Activated T-helper 2 cell treated with anti-CD3 and anti-CD28 coated beads, Interferon-gamma antibody, Interleukin-2, Interleukin-4, amounts not matched to agents 10 μg/mL and 5 μg/mL and 100 μg/mL, durations not matched to agents 14 hours and 24 hours and 36 hours (primary cell): Measurements from ENCODE around the gene SPATA31D3. TPM values are rescaled to one million over a fixed set of nuclear protein-coding genes. Genes with fewer than 3 reads are reported as not detected.
"Not testable (repeated sequence)": the region's sequence is repeated elsewhere in the genome, so short reads cannot be mapped to it uniquely, and the experiment has no call there.

Experiments
- DNase-seq: peaks from one replicate; pipeline ENCODE4 v3.0.0; 2021; ENCODE audit warnings: low spot score
- H3K27ac Mint-ChIP-seq: one replicate; pipeline ENCODE4 v1.8.0; 2021; ENCODE audit warnings: mixed read lengths
- H3K27me3 Mint-ChIP-seq: one replicate; pipeline ENCODE4 v1.8.0; 2021; ENCODE audit warnings: low read depth, mixed read lengths
- H3K36me3 Mint-ChIP-seq: one replicate; pipeline ENCODE4 v1.8.0; 2021; ENCODE audit warnings: low read depth, mixed read lengths
- H3K4me1 Mint-ChIP-seq: one replicate; pipeline ENCODE4 v1.8.0; 2021; ENCODE audit warnings: low read depth, mixed read lengths
- H3K4me3 Mint-ChIP-seq: one replicate; pipeline ENCODE4 v1.8.0; 2021; ENCODE audit warnings: low read depth, mild to moderate bottlenecking, moderate library complexity, mixed read lengths
- H3K9me3 Mint-ChIP-seq: one replicate; pipeline ENCODE4 v1.8.0; 2021; ENCODE audit warnings: mixed read lengths
- intact Hi-C: fragments of 100-400 bp; cut with micrococcal nuclease; formaldehyde crosslinking; loops from one replicate; pipeline ENCODE4 v1.15.1; 2023
- total RNA-seq: library from RNA; stranded (reverse); gene quantifications from 2 replicates; pipeline ENCODE4 v1.2.3, GENCODE V29; 2022

Gene SPATA31D3
- total RNA-seq, 1 donor from 2014 or later, result not detected

DNA sequence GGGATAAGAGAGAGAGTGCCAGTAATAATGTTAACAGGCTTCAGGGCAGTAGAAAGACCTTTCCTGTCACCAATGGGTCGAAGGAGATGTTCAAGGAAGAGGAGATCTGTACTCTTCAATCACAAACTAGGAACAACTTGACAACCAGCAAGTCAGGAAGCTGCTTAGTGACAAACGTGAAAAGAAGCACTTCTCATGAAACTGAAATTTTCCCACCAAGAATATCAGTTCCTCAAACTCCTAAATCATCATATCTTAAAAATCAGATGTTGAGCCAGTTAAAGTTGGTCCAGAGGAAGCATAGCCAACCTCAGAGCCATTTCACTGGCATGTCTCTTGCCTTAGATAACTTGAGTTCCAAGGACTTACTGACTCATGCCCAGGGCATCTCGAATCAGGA is 5.3 kb downstream of the SPATA31D3 start:
- H3K4me1 Mint-ChIP-seq, H3K36me3 Mint-ChIP-seq, H3K27me3 Mint-ChIP-seq, H3K9me3 Mint-ChIP-seq, H3K4me3 Mint-ChIP-seq, DNase-seq, H3K27ac Mint-ChIP-seq, intact Hi-C loops: not testable (repeated sequence)

DNA sequence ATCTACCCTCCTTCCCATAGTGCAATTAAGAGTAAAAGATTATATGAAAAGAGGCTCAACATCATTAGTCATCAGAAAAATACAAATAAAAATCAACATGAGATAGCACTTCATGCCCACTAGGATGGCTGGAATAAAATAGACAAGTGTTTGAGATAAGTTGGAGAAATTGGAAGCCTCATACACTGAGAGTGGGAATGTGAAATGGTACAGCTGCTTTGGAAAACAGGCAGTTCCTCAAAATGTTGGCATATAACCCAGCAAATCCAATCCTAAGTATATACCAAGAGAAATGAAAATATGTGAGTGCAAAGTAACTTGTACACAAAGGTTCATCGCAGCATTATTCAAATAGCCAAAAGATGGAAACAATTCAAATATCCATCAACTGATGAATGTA is 9.8 kb downstream of the SPATA31D3 start:
- no peak for DNase-seq
- intact Hi-C loops, result no loop called here
- Mint-ChIP-seq H3K9me3 (peaks cover 32% of the 10 kb centered on the region), H3K4me1 (no peaks in the 10 kb centered on the region), H3K4me3 (no peak overlapping the region), H3K36me3 (no peaks in the 10 kb centered on the region), H3K27ac (no peak overlapping the region), H3K27me3 (no peaks in the 10 kb centered on the region)

DNA sequence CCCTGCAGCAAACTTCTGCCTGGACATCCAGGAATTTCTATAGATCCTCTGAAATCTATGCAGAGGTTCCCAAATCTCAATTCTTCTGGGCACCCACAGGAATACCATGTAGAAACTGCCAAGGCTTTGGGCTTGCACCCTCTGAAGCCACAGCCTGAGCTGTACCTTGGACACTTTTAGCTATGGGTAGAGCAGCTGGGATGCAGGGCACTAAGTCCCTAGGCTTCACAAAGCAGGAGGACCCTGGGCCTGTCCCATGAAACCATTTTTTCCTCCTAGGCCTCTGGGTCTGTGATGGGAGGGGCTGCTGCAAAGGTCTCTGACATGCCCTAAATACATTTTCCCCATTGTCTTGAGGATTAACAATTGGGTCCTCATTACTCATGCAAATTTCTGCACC is 12.3 kb downstream of the SPATA31D3 start:
- no peak overlapping the region for H3K4me3 Mint-ChIP-seq
- no peaks in the 10 kb centered on the region for H3K27me3 Mint-ChIP-seq
- no peaks in the 10 kb centered on the region for H3K36me3 Mint-ChIP-seq
- DNase-seq, result no peak
- intact Hi-C loops, result no loop called here
- H3K27ac Mint-ChIP-seq, result no peak overlapping the region
- peaks cover 32% of the 10 kb centered on the region for H3K9me3 Mint-ChIP-seq
- no peaks in the 10 kb centered on the region for H3K4me1 Mint-ChIP-seq

DNA sequence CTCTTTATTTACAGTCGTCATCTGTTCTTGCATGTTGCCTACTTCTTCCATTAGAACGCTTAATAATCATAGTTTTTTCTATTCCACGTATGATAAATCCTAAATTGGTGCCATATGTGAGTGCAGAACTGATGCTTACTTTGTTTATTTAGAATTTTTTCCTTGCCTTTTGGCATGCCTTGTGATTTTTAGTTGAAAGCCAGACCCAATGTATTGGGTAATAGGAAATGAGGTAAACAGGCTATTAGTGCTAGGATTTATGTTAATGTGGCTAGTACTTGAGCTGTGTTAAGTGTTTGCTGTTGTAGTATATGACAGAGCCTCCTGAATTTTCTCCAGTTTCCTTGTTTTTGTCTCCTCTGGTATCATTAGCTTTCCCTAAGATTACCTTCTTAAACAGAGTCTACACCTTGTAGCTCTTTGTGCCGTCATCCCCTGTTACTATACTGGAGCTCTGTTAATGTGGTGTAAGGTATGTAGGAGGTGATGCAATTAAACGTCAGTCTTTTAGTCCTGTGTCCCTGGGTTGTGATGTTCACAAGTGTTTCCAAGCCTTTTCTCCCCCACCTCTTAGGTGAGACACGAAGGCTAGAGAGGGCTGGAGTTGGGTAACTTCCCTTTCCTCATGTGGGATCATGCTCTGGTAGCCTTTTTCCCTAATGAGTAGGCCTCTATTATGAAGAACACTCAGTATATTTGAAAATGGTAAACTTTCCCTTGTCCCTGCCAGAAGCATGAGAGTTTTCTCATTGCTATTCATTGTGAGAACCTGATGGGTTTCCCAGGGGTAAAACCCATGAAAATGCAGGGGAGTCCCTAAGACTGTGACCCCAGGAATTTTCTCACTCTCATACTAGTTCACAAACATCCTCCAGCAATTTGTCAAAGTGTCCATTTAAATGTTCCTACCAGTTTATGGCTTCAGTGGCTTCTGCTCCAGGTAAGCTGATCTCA is 21.2 kb downstream of the SPATA31D3 start:
- no peak overlapping the region for H3K27ac Mint-ChIP-seq
- H3K36me3 Mint-ChIP-seq, result no peaks in the 10 kb centered on the region
- H3K9me3 Mint-ChIP-seq, result peaks cover 17% of the 10 kb centered on the region
- H3K4me1 Mint-ChIP-seq, result no peaks in the 10 kb centered on the region
- DNase-seq, result no peak
- H3K4me3 Mint-ChIP-seq, result no peak overlapping the region
- intact Hi-C loops, result no loop called here
- no peaks in the 10 kb centered on the region for H3K27me3 Mint-ChIP-seq

DNA sequence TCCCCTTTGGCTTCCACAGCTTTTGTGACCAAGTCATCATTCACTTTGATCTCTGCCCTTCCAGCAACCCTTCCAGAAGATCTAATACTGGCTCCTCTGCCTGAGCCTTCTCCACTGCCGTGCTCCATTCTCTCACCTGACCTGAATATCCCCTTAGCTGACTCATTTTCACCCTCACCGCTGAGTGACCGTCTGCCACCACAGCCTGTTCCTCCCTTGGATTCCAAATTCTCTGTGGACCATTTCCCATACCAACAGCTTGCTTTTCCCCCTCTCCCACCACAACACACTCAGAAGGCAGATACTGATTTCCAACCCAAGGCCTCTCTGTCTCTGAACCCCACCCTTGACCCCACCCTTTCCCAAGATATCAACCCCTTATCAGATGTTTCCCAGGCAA is 24.7 kb downstream of the SPATA31D3 start:
- no peak for DNase-seq
- no peak overlapping the region for H3K4me3 Mint-ChIP-seq
- no peaks in the 10 kb centered on the region for H3K27me3 Mint-ChIP-seq
- no peaks in the 10 kb centered on the region for H3K36me3 Mint-ChIP-seq
- H3K27ac Mint-ChIP-seq, result no peak overlapping the region
- intact Hi-C loops, result no loop called here
- no peaks in the 10 kb centered on the region for H3K4me1 Mint-ChIP-seq
- H3K9me3 Mint-ChIP-seq, result peaks cover 19% of the 10 kb centered on the region

DNA sequence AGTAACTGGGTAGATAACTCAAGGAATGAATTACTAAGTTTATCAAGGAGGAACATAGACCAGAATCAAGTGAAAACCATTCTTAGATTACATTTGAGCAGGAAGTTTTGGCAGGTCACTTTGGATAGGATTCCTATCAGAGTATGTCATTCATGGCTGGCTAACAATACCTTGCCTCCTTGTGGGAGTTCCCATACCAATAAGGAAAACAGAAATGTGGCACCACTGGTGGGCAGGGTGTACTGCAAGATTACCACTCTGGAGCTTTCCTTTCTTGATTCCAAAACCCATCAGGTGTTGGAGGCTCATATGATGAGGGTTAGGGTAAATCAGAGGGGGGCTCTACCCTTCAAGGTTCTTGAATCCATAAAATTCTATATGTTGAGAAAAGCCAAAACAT is 26.7 kb downstream of the SPATA31D3 start:
- Mint-ChIP-seq H3K9me3 (peaks cover 19% of the 10 kb centered on the region), H3K27me3 (no peaks in the 10 kb centered on the region), H3K36me3 (no peaks in the 10 kb centered on the region), H3K27ac (no peak overlapping the region), H3K4me1 (no peaks in the 10 kb centered on the region), H3K4me3 (no peak overlapping the region)
- no peak for DNase-seq
- intact Hi-C loops, result no loop called here

DNA sequence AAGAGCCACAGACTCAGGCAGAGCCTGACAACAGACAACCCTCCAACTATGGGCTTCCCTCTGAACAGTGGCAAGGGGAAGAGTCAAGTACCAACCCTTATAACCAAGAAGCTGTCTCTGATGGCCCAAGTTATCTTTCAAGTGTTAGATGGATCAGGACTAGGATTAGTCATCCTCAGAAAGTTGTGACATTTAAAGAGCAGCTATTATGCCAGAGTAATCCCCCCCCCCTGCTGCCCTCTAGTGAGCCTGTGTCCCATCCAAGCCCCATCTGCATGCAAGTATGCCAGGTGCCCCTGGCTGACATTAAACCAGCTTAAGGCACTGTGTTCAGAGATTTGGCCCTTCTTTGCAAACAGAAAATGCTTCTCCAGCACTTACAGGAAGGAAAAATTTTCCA is 28.4 kb downstream of the SPATA31D3 start:
- no peaks in the 10 kb centered on the region for H3K27me3 Mint-ChIP-seq
- H3K9me3 Mint-ChIP-seq, result peaks cover 19% of the 10 kb centered on the region
- H3K27ac Mint-ChIP-seq, result no peak overlapping the region
- H3K36me3 Mint-ChIP-seq, result no peaks in the 10 kb centered on the region
- DNase-seq, result no peak
- intact Hi-C loops, result no loop called here
- no peaks in the 10 kb centered on the region for H3K4me1 Mint-ChIP-seq
- H3K4me3 Mint-ChIP-seq, result no peak overlapping the region

DNA sequence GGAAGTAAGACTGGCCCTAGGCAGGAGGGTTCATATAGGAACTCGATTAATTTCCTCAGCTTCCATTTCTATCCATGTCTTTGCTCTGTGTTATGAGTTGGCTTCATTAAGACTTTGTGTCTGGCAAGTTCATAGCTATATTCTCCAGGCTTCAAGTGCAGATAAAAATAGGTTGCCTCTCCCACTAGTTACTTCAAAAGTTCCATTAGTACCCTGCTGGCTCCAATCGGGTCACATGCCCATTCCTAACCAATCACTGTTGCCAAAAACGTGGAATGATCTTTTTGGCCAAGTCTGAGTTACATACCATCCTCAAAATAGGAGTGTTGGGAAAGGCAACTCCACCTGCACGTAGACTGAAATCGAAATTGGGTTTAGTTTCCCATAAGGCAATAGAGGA is 31.5 kb downstream of the SPATA31D3 start:
- no peaks in the 10 kb centered on the region for H3K36me3 Mint-ChIP-seq
- no peaks in the 10 kb centered on the region for H3K9me3 Mint-ChIP-seq
- DNase-seq, result no peak
- H3K4me1 Mint-ChIP-seq, result no peaks in the 10 kb centered on the region
- intact Hi-C loops, result no loop called here
- no peaks in the 10 kb centered on the region for H3K27me3 Mint-ChIP-seq
- no peak overlapping the region for H3K4me3 Mint-ChIP-seq
- no peak overlapping the region for H3K27ac Mint-ChIP-seq

DNA sequence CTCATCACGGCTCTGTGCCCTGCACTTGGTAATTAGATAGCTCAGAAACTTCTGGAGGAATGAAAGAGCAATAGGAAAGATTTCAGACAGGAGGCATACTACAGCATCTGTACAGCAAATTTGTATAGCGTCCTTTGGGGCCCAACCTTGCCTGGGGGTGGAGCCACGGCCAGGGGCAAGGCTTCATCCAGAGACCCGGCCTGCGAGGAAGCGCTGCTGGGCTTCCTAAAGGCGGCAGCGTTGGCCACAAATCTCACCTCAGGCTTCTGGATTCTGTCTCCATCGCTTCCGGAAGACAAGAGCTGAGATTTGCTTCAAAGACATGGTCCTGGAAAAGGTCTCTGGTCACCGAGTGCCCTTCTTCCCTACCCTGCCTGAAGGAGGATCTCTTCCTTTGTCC is 33.1 kb downstream of the SPATA31D3 start:
- Mint-ChIP-seq H3K27ac (no peak overlapping the region), H3K4me1 (no peaks in the 10 kb centered on the region), H3K36me3 (no peaks in the 10 kb centered on the region), H3K4me3 (no peak overlapping the region), H3K27me3 (no peaks in the 10 kb centered on the region), H3K9me3 (no peaks in the 10 kb centered on the region)
- DNase-seq, result no peak
- intact Hi-C loops, result no loop called here

DNA sequence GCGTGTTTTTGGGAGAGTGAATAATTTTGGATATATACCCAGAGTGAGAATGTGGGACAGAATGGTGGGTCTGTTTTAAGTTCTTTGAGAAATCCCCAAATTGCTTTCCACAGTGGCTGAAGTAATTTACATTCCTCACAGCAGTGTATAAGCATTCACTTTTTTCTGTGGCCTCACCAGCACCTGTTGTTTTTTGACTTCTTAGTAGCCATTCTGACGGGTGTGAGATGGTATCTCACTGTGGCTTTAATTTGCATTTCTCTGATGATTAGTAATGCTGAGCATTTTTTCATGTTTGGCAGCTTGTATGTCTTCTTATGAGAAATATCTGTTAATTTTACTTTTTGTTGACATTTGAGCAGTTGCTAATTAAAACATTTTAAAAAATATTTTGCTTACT is 35.9 kb downstream of the SPATA31D3 start:
- no peak overlapping the region for H3K27ac Mint-ChIP-seq
- H3K4me3 Mint-ChIP-seq, result no peak overlapping the region
- H3K4me1 Mint-ChIP-seq, result no peaks in the 10 kb centered on the region
- no peaks in the 10 kb centered on the region for H3K36me3 Mint-ChIP-seq
- no peak for DNase-seq
- H3K27me3 Mint-ChIP-seq, result no peaks in the 10 kb centered on the region
- intact Hi-C loops, result no loop called here
- H3K9me3 Mint-ChIP-seq, result peaks cover 4% of the 10 kb centered on the region

DNA sequence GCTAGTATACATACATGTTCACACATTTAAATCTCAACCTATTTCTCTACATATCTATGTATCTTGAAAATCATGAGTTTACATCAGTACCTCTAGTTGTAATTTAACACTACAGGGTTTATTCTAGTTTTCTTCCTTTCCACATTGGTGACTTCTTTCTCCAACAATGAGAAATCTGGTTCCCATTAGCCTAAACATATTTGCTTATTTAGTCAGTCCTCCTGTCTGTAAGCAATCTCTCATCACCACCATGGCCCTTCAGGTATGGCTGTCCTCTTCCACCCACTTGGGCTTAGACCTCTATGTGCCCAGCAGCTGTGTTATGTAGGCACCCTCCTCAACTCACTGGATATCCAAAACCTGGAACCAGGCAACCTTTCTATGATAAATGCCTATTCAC is 37.3 kb downstream of the SPATA31D3 start:
- Mint-ChIP-seq H3K27ac (no peak overlapping the region), H3K27me3 (no peaks in the 10 kb centered on the region), H3K4me1 (no peaks in the 10 kb centered on the region), H3K36me3 (no peaks in the 10 kb centered on the region), H3K4me3 (no peak overlapping the region), H3K9me3 (peaks cover 4% of the 10 kb centered on the region)
- intact Hi-C loops, result no loop called here
- no peak for DNase-seq

DNA sequence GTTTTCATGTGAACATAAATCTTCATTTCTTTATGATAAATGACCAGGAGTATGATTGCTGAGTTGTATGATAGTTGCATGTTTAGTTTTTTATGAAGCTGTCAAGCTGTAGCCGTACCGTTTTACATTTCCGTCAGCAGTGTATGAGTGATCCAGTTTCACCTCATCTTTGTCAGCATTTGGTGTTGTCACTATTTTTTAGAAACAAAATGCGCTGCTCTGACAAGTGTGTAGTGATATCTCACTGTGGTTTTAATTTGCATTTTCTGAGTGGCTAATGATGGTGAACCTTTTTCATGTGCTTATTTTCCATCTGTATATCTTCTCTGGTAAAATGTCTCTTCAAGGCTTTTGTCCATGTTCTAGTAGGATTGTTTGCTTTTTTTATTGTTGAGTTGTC is 38.6 kb downstream of the SPATA31D3 start:
- DNase-seq, result no peak
- no peak overlapping the region for H3K27ac Mint-ChIP-seq
- intact Hi-C loops, result no loop called here
- no peaks in the 10 kb centered on the region for H3K27me3 Mint-ChIP-seq
- peaks cover 4% of the 10 kb centered on the region for H3K9me3 Mint-ChIP-seq
- no peaks in the 10 kb centered on the region for H3K4me1 Mint-ChIP-seq
- H3K36me3 Mint-ChIP-seq, result no peaks in the 10 kb centered on the region
- H3K4me3 Mint-ChIP-seq, result no peak overlapping the region

DNA sequence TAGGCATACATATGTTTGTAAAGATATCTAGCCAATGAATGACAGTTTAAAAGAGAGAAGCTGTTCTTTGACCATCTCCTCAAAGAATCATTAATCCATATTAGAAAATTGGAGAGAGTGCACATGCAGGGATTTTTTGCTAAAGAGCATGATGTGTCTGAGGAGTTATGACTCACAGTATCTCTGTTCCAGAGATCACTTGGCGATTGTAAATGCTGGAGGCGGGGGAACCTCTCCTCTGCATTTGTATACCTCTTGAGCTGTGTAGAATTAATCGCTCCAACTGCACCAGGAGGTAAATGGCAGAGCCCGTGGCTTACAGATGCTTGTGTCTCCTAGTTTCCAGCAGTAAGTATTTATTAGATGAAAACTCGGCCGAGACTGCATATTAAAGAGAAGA is 41.6 kb downstream of the SPATA31D3 start:
- Mint-ChIP-seq H3K4me1 (no peaks in the 10 kb centered on the region), H3K27ac (no peak overlapping the region), H3K27me3 (no peaks in the 10 kb centered on the region), H3K4me3 (no peak overlapping the region), H3K36me3 (no peaks in the 10 kb centered on the region), H3K9me3 (peaks cover 4% of the 10 kb centered on the region)
- DNase-seq, result no peak
- intact Hi-C loops, result no loop called here
